Stimulated activated CD8-positive, alpha-beta memory T cell treated with anti-CD3 and anti-CD28 coated beads, Interleukin-7, amount 100 ng/mL, for 48 hours (primary cell): ENCODE data around the gene CNN2.

Experiments used
- DNase-seq, 2 donors: peaks; one replicate each; pipeline ENCODE4 v3.0.0-alpha.2; 2020; ENCODE audit warnings: low read depth in 1 of 2; ENCODE audit errors: extremely low read depth in 1 of 2

CNN2 gene

DNA sequence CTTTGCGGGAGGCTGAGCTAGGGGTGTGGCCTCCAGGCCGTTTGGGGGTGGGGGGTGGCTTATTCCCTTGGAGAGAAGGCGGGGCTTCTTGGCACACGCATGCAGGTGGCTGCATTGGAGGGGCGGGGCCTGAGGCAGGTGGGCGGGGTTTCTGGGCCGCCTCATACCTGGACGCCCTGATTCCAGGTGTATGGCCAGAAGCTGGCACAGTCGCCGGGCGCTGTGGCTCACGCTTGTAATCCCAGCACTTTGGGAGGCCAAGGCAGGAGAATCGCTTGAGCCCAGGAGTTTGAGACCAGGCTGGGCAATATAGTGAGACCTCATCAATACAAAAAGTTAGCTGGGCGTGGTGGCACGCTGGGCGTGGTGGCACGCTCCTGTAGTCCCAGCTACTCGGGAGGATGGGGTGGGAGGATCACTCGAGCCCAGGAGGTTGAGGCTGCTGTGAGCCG is 21.3 kb downstream of the CNN2 start:
- DNase-seq = no peak

DNA sequence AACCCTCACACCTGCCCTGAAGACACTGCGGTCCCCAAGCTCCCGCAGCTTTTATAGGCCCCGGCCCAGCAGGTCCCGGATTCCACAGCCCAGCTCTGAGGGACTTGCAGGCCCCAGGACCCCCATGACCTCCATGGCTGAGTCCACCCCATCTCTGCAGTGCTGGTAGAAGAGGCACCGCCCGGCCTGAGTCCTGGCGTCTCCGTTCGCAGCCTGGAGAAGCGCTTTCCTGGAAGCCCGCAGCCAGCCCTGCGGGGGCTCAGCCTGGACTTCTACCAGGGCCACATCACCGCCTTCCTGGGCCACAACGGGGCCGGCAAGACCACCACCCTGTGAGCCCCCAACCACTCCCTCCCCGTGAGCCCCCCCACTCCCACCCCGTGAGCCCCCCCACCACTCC is 22.7 kb downstream of the CNN2 start:
- DNase-seq = no peak

DNA sequence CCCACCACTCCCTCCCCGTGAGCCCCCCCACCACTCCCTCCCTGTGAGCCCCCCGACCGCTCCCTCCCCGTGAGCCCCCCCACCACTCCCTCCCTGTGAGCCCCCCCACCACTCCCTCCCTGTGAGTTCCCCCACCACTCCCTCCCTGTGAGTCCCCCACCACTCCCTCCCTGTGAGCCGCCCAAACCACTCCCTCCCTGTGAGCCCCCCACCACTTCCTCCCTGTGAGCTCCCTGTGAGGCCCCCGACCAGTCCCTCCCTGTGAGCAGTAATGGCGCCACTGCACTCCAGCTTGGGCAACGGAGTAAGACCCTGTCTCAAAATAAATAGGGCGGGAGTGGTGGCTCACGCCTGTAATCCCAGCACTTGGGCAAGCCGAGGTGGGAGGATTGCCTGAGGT is 23.4 kb downstream of the CNN2 start:
- no peak for DNase-seq

GRCh38 chr19:1050989-1051788 is 24.8 kb downstream of the CNN2 start:
- DNase-seq = no peak

- DNase-seq = no peak
Observed at GRCh38 chr19:1051791-1052190, 25.4 kb downstream of the CNN2 start.

DNA sequence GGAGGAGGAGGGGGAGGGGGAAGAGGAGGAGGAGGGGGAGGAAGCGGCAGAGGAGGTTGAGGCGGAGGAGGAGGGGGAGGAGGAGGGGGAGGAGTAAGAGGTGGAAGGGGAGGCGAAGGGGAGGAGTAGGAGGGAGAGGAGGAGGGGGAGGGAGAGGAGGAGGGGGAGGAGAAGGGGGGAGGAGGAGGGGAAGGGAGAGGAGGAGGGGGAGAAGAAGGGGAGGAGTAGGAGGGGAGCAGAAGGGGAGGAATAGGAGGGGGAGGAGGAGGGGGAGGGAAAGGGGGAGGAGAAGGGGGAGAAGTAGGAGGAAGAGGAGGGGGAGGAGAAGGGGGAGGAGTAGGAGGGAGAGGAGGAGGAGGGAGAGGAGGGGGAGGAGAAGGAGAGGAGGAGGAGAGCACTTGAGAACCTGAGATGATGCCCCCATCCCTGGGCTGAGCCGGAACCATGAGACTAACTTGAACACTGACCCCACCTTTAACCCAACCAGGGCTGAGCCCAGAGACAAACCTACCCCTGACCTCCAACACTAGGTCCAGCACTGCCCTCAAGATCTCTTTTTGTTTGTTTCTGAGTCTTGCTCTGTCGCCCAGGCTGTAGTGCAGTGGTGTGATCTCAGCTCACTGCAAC is 26.1 kb downstream of the CNN2 start:
- no peak for DNase-seq

GRCh38 chr19:1053176-1054101 is 27.0 kb downstream of the CNN2 start:
- DNase-seq = no peak

DNA sequence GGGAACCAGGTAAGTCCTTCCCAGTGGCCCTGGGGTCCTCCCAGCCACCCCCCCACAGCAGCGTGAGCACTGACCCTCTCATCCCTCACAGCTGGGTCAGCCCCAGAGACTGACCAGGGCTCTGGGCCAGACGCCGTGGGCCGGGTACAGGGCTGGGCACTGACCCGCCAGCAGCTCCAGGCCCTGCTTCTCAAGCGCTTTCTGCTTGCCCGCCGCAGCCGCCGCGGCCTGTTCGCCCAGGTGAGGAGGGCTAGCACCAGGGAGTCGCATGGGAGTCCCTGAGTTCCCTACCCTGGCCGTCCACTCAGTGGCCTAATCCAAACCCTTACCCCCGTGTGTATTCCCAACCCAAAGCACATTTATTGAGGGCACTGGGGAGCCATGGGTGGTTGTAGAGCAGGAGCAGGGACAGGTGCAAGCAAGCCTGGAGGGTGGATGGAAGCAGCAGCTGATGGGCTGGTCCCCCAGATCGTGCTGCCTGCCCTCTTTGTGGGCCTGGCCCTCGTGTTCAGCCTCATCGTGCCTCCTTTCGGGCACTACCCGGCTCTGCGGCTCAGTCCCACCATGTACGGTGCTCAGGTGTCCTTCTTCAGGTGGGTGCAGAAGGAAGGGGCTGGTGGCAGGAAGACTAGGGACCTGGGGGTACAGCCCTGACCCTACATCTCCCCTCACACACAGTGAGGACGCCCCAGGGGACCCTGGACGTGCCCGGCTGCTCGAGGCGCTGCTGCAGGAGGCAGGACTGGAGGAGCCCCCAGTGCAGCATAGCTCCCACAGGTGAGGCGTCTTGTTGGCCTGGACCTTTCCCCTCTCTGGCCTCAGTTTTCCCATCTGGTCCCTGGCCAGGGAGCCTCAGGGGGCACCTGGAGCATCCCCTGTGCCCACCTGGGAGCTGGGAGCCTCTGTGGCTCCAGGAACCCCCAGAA is 28.0 kb downstream of the CNN2 start:
- no peak for DNase-seq

DNA sequence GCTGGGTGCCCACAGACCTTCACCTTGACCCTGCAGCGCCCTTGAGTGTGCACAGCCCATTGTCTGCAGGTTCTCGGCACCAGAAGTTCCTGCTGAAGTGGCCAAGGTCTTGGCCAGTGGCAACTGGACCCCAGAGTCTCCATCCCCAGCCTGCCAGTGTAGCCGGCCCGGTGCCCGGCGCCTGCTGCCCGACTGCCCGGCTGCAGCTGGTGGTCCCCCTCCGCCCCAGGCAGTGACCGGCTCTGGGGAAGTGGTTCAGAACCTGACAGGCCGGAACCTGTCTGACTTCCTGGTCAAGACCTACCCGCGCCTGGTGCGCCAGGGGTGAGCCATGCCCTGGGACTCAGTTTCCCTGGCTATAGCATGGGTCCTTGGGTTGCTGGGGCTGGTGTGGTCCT is 28.6 kb downstream of the CNN2 start:
- DNase-seq = no peak

DNA sequence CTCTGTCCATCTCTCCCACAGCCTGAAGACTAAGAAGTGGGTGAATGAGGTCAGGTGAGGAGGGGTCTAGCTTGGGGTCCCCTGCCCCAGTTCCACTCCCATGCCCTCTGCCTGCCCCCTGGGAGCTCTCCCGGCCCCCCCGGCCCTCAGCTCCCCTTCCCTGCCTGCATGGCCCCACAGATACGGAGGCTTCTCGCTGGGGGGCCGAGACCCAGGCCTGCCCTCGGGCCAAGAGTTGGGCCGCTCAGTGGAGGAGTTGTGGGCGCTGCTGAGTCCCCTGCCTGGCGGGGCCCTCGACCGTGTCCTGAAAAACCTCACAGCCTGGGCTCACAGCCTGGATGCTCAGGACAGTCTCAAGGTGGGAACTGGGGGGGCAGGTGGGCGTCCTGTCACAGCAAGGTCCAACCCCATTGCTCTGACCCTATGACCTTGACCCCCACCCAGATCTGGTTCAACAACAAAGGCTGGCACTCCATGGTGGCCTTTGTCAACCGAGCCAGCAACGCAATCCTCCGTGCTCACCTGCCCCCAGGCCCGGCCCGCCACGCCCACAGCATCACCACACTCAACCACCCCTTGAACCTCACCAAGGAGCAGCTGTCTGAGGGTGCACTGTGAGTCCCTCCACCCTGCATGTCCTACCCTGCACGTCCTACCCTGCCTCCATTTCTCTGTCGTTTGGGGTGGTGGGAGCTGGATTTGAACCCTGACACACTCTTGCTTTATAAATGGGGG is 29.6 kb downstream of the CNN2 start:
- no peak for DNase-seq

- no peak for DNase-seq
Observed at GRCh38 chr19:1057176-1057855, 30.9 kb downstream of the CNN2 start.

DNA sequence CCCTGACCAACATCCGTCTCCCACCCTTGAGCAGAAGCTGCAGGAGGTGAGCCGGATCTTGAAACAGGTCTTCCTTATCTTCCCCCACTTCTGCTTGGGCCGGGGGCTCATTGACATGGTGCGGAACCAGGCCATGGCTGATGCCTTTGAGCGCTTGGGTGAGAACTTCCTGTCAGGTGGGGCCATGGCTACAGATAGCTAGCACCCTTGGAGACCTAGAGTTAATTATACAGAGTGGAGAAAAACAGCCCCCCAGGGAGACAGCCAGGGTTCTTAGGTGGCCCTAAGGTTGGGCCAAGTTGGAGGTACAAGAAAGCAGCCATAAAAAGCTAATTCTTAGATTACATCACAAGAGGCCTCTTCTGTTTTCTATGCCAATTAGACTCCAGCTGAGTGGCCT is 31.7 kb downstream of the CNN2 start:
- DNase-seq = no peak

- no peak for DNase-seq
Observed at GRCh38 chr19:1060689-1061088, 34.3 kb downstream of the CNN2 start.

DNA sequence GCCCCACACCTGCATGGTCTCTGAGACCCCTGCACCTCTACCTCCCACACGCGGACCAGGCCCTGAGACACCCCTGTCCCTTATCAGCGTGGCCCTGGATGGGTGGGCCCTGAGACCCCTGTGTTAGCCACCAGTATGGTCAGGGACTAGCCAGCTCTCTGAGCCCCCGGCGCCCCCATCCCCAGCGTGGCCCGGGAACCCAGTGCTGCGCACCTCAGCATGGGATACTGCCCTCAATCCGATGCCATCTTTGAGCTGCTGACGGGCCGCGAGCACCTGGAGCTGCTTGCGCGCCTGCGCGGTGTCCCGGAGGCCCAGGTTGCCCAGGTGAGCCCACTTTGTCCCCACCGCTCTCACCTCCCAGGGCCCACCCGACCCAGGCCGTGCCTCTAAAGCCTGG is 35.6 kb downstream of the CNN2 start:
- no peak for DNase-seq

- no peak for DNase-seq
Observed at GRCh38 chr19:1062387-1063029, 36.1 kb downstream of the CNN2 start.

GRCh38 chr19:1063030-1063908 is 36.9 kb downstream of the CNN2 start:
- DNase-seq = peak in 1 of 2 donors; percentile 60

DNA sequence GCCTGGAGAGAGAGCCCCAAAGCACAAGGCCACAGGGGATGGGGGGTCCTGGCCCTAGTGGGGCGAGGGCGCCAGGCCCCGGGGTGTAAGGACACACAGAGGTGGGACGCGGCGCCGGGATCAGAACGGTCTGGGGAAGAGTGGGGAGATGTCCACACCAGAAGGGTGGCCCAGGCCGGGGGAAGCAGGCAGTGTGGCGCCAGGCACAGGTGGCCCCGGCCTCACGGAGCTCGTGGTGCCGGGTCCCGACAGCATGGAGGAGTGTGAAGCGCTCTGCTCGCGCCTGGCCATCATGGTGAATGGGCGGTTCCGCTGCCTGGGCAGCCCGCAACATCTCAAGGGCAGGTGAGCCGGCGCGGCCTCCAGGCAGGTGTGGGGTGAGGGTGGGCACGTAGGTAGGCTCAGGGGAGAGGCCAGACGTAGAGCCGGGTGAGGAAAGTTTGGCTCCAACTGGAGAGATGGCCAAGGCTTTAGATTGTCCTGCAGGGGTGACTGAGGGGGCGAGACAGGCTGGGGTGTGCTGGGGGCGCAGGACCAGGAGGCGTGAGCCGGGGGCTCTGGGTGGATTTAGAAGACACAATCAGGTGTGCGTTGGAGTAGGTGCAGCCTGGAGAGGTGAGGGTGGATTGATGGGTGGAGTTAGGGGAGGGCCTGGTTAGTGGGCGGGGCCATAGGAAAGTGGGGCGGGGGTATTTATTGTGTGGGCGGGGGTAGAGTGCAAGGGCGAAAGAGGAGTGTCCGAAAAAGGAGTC is 37.7 kb downstream of the CNN2 start:
- DNase-seq = no peak
